ENCODE measurements around the gene JMJD8.

GRCh38 chr16:705431-706188 lies 21.5 kb upstream of the JMJD8 start, which contains the start of gene FBXL16:
- no peak for TF ChIP-seq POLR2A (IDR thresholded peaks at IDR 0.05)
- TF ChIP-seq, protein P1, sequence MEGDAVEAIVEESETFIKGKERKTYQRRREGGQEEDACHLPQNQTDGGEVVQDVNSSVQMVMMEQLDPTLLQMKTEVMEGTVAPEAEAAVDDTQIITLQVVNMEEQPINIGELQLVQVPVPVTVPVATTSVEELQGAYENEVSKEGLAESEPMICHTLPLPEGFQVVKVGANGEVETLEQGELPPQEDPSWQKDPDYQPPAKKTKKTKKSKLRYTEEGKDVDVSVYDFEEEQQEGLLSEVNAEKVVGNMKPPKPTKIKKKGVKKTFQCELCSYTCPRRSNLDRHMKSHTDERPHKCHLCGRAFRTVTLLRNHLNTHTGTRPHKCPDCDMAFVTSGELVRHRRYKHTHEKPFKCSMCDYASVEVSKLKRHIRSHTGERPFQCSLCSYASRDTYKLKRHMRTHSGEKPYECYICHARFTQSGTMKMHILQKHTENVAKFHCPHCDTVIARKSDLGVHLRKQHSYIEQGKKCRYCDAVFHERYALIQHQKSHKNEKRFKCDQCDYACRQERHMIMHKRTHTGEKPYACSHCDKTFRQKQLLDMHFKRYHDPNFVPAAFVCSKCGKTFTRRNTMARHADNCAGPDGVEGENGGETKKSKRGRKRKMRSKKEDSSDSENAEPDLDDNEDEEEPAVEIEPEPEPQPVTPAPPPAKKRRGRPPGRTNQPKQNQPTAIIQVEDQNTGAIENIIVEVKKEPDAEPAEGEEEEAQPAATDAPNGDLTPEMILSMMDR (IDR thresholded peaks at IDR 0.05 in 8 of 11, conservative IDR thresholded peaks at IDR 0.05 in 3 of 11), result no peak
- TF ChIP-seq POLR2AphosphoS5 (IDR thresholded peaks at IDR 0.05), result no peak

Measured in spleen (tissue), 7 donors.